Neural cell (in vitro differentiated cells): Measurements from ENCODE around the gene PEF1. TPM values are rescaled to one million over a fixed set of nuclear protein-coding genes. Genes with fewer than 3 reads are reported as not detected.
A peak's percentile ranks its signal among the peaks of the same experiment; 100 is the strongest.

Experiments used
- H2AFZ ChIP-seq: fragments of 200-600, 300-800 bp; sonication (generic), shearing (Covaris generic); 2 replicates; pipeline ENCODE4 v1.6.0; 2014; ENCODE audit warnings: low read depth, mild to moderate bottlenecking, antibody characterized with exemption, low read length, moderate library complexity
- H3F3A ChIP-seq: fragments of 200-600 bp; shearing (Covaris generic); 2 replicates; pipeline ENCODE4 v1.6.1; 2016; ENCODE audit warnings: mild to moderate bottlenecking, moderate library complexity, mixed read lengths, antibody characterized with exemption, low read length; ENCODE audit not compliant: insufficient read depth, poor library complexity, severe bottlenecking
- H3K27ac ChIP-seq: fragments of 200-600, 300-800 bp; sonication (generic), shearing (Covaris generic); 2 replicates; pipeline ENCODE4 v1.5.1; 2014; ENCODE audit warnings: mild to moderate bottlenecking, low read length, moderate library complexity
- H3K27me3 ChIP-seq: fragments of 300-800, 200-600 bp; sonication (generic), shearing (Covaris generic); 2 replicates; pipeline ENCODE4 v1.6.0; 2014; ENCODE audit warnings: mild to moderate bottlenecking, low read depth, low read length, moderate library complexity; ENCODE audit not compliant: insufficient read depth
- H3K36me3 ChIP-seq: fragments of 300-800, 200-600 bp; sonication (generic), shearing (Covaris generic); 2 replicates; pipeline ENCODE4 v1.5.1; 2014; ENCODE audit warnings: mild to moderate bottlenecking, antibody characterized with exemption, low read length, moderate library complexity; ENCODE audit not compliant: insufficient read depth
- H3K4me2 ChIP-seq: fragments of 300-800, 200-600 bp; sonication (generic), shearing (Covaris generic); 2 replicates; pipeline ENCODE4 v1.6.0; 2014; ENCODE audit warnings: mild to moderate bottlenecking, low read length
- H3K4me3 ChIP-seq: fragments of 300-800, 200-600 bp; sonication (generic), shearing (Covaris generic); 2 replicates; pipeline ENCODE4 v1.5.1; 2014; ENCODE audit warnings: mild to moderate bottlenecking, low read length, moderate library complexity
- H3K79me2 ChIP-seq: fragments of 200-600 bp; shearing (Covaris generic); replicated peaks from 2 replicates; pipeline ENCODE4 v1.6.0; 2014; ENCODE audit warnings: mild to moderate bottlenecking, low read length, moderate library complexity; ENCODE audit not compliant: insufficient read depth
- H3K9ac ChIP-seq: fragments of 300-800, 200-600 bp; sonication (generic), shearing (Covaris generic); 2 replicates; pipeline ENCODE4 v1.6.1; 2016; ENCODE audit warnings: mild to moderate bottlenecking, low read length, mixed read lengths
- H3K9me2 ChIP-seq: fragments of 200-600 bp; shearing (Covaris generic); 2 replicates; pipeline ENCODE4 v1.6.1; 2016; ENCODE audit warnings: mild to moderate bottlenecking, low read length, mixed read lengths; ENCODE audit not compliant: insufficient read depth
- H3K9me3 ChIP-seq: fragments of 200-600, 300-800 bp; sonication (generic), shearing (Covaris generic); 2 replicates; pipeline ENCODE4 v1.6.1; 2016; ENCODE audit warnings: mild to moderate bottlenecking, mixed run types, low read length, moderate library complexity, mixed read lengths
- H4K20me1 ChIP-seq: fragments of 200-600 bp; shearing (Covaris generic); 2 replicates; pipeline ENCODE4 v1.6.1; 2016; ENCODE audit warnings: mild to moderate bottlenecking, mixed run types; ENCODE audit not compliant: insufficient read depth
- CTCF ChIP-seq: fragments of 450-650 bp; IDR thresholded peaks from 2 replicates; pipeline ENCODE4 v1.5.1; 2014; ENCODE audit warnings: antibody characterized with exemption, mild to moderate bottlenecking, moderate library complexity; ENCODE audit not compliant: poor library complexity, severe bottlenecking
- EP300 ChIP-seq: fragments of 450-650 bp; conservative IDR thresholded peaks from 2 replicates; pipeline ENCODE4 v1.6.1; 2014; ENCODE audit warnings: antibody characterized with exemption, mild to moderate bottlenecking, moderate library complexity; ENCODE audit not compliant: poor library complexity, severe bottlenecking
- EZH2 ChIP-seq: fragments of 200-600, 300-800 bp; shearing (Covaris generic), sonication (generic); IDR thresholded peaks from 2 replicates; pipeline ENCODE4 v1.6.1; 2014; ENCODE audit warnings: antibody characterized with exemption, low read length, borderline replicate concordance, mild to moderate bottlenecking; ENCODE audit not compliant: insufficient read depth, poor library complexity, severe bottlenecking
- MXI1 ChIP-seq: fragments of 450-650 bp; conservative IDR thresholded peaks from 2 replicates; pipeline ENCODE4 v1.6.1; 2014; ENCODE audit warnings: antibody characterized with exemption, mild to moderate bottlenecking; ENCODE audit not compliant: poor library complexity, severe bottlenecking
- POLR2AphosphoS5 ChIP-seq: IDR thresholded peaks from 2 replicates; pipeline ENCODE4 v1.6.1; 2012
- RAD21 ChIP-seq: fragments of 450-650 bp; conservative IDR thresholded peaks from 2 replicates; pipeline ENCODE4 v1.6.1; 2014; ENCODE audit warnings: antibody characterized with exemption, mild to moderate bottlenecking, moderate library complexity
- REST ChIP-seq: IDR thresholded peaks from 2 replicates; pipeline ENCODE4 v1.6.1; 2012; ENCODE audit warnings: borderline replicate concordance
- SMC3 ChIP-seq: fragments of 450-650 bp; conservative IDR thresholded peaks from 2 replicates; pipeline ENCODE4 v1.6.1; 2014; ENCODE audit warnings: antibody characterized with exemption, mild to moderate bottlenecking, moderate library complexity; ENCODE audit not compliant: poor library complexity
- TAF1 ChIP-seq: IDR thresholded peaks from 2 replicates; pipeline ENCODE4 v1.6.1; 2012; ENCODE audit warnings: low read depth
- polyA plus RNA-seq: library from polyadenylated mRNA; depleted of rRNA; stranded (reverse); fragments of >200 nt; gene quantifications from 2 replicates; pipeline ENCODE4 v1.2.3, GENCODE V29; 2014

Gene PEF1
- polyA plus RNA-seq, 1 donor from 2014 or later: 48.2 TPM

- H2AFZ ChIP-seq: no peak overlapping the region
- H3F3A ChIP-seq: peaks cover 3% of the 10 kb centered on the region
- TF ChIP-seq TAF1: no peak
- TF ChIP-seq POLR2AphosphoS5: no peak
- TF ChIP-seq EZH2: no peak
- no peak for TF ChIP-seq REST
- no peak for TF ChIP-seq SMC3
- TF ChIP-seq RAD21: no peak
- no peak for TF ChIP-seq MXI1
- no peak for TF ChIP-seq EP300
- TF ChIP-seq CTCF: no peak
- H3K27ac ChIP-seq: peak overlapping the region; percentile 94
- H3K27me3 ChIP-seq: no peaks in the 10 kb centered on the region
- no peaks in the 10 kb centered on the region for H4K20me1 ChIP-seq
- H3K79me2 ChIP-seq: no peaks in the 10 kb centered on the region
- peak overlapping the region; percentile 57 for H3K4me3 ChIP-seq
- peak overlapping the region; percentile 56 for H3K4me2 ChIP-seq
- no peaks in the 10 kb centered on the region for H3K9me3 ChIP-seq
- no peaks in the 10 kb centered on the region for H3K36me3 ChIP-seq
- H3K9me2 ChIP-seq: no peaks in the 10 kb centered on the region
- peak overlapping the region; percentile 68 for H3K9ac ChIP-seq
Observed at GRCh38 chr1:31653717-31654473, 9.2 kb upstream of the PEF1 start.

GRCh38 chr1:31652891-31653499 is 8.3 kb upstream of the PEF1 start:
- H3K27me3 ChIP-seq: no peaks in the 10 kb centered on the region
- TF ChIP-seq EP300: no peak
- no peak for TF ChIP-seq REST
- no peak for TF ChIP-seq RAD21
- no peak for TF ChIP-seq POLR2AphosphoS5
- TF ChIP-seq TAF1: no peak
- TF ChIP-seq SMC3: no peak
- H3K27ac ChIP-seq: peak overlapping the region; percentile 94
- no peak overlapping the region for H2AFZ ChIP-seq
- peaks cover 3% of the 10 kb centered on the region for H3F3A ChIP-seq
- peak overlapping the region; percentile 68 for H3K9ac ChIP-seq
- no peaks in the 10 kb centered on the region for H3K36me3 ChIP-seq
- peak overlapping the region; percentile 23 for H3K4me2 ChIP-seq
- no peaks in the 10 kb centered on the region for H4K20me1 ChIP-seq
- H3K9me3 ChIP-seq: no peaks in the 10 kb centered on the region
- peak overlapping the region; percentile 57 for H3K4me3 ChIP-seq
- no peaks in the 10 kb centered on the region for H3K79me2 ChIP-seq
- H3K9me2 ChIP-seq: no peaks in the 10 kb centered on the region
